Gastroesophageal sphincter (tissue), 4 donors: Measurements from ENCODE around the gene UNC13B. TPM values are rescaled to one million over a fixed set of nuclear protein-coding genes. Genes with fewer than 3 reads are reported as not detected.
"Not testable (repeated sequence)": the region's sequence is repeated elsewhere in the genome, so short reads cannot be mapped to it uniquely, and the experiment has no call there.

ENCODE experiments used
- ATAC-seq: fragments of 150-250 bp; one replicate; pipeline ENCODE4 v1.9.1; 2016; ENCODE audit warnings: mild to moderate bottlenecking, moderate library complexity
- H3K27ac ChIP-seq, 4 donors: fragments of 200-600 bp; sonication (generic) in 3 of 4; 1 replicate in 3 of 4; 2 replicates in 1 of 4; pipeline ENCODE4 v1.5.1; 2016 to 2019
- H3K27me3 ChIP-seq: fragments of 200-600 bp; sonication (generic); one replicate; pipeline ENCODE4 v1.5.1; 2019
- H3K36me3 ChIP-seq, 2 donors: fragments of 200-600 bp; sonication (generic); one replicate each; pipeline ENCODE4 v1.5.1; 2019; ENCODE audit warnings: control low read depth in 1 of 2
- H3K4me1 ChIP-seq, 3 donors: fragments of 200-600 bp; sonication (generic); 1 replicate in 2 of 3; 2 replicates in 1 of 3; pipeline ENCODE4 v1.5.1; 2016 to 2019; ENCODE audit warnings: control low read depth in 2 of 3
- H3K4me3 ChIP-seq, 2 donors: fragments of 200-600 bp; sonication (generic); one replicate each; pipeline ENCODE4 v1.5.1; 2019; ENCODE audit warnings: mild to moderate bottlenecking in 1 of 2, moderate library complexity in 1 of 2
- H3K9me3 ChIP-seq, 3 donors: fragments of 200-600 bp; sonication (generic); one replicate each; pipeline ENCODE4 v1.5.1; 2017 to 2019; ENCODE audit warnings: control low read depth in 2 of 3
- CTCF ChIP-seq, 4 experiments: fragments of 200-600 bp in 2 of 4; fragments of 450-650 bp in 2 of 4; sonication (generic) in 1 of 4; IDR thresholded peaks; one replicate each; pipeline ENCODE4 v1.5.1; 2017 to 2019; ENCODE audit warnings: antibody characterized with exemption in 4 of 4, mild to moderate bottlenecking in 2 of 4, moderate library complexity in 2 of 4
- EP300 ChIP-seq: sonication (generic); formaldehyde crosslinking; IDR thresholded peaks from one replicate; pipeline ENCODE4 v1.6.1; 2017; ENCODE audit warnings: antibody characterized with exemption, mild to moderate bottlenecking
- POLR2A ChIP-seq, 2 donors: fragments of 450-650 bp; IDR thresholded peaks; one replicate each; pipeline ENCODE4 v1.6.1; 2017; ENCODE audit warnings: antibody characterized with exemption in 2 of 2, mild to moderate bottlenecking in 2 of 2, moderate library complexity in 1 of 2
- POLR2AphosphoS5 ChIP-seq: sonication (generic); formaldehyde crosslinking; IDR thresholded peaks from one replicate; pipeline ENCODE4 v1.6.1; 2017; ENCODE audit warnings: antibody characterized with exemption
- WGBS, 2 donors: methylation state at CpG; one replicate each; pipeline ENCODE4 v1.1.5; 2018; ENCODE audit warnings: low coverage in 1 of 2; 5-methylcytosine and 5-hydroxymethylcytosine counted together
- total RNA-seq, 4 donors: library from RNA; depleted of rRNA; stranded (reverse); fragments of >200 nt; gene quantifications; one replicate each; pipeline ENCODE4 v1.1.0, GENCODE V29; 2016

UNC13B gene
- total RNA-seq, 4 donors from 2014 or later: 21.3 to 35.3 (median 31.7) TPM

GRCh38 chr9:35156781-35157180 lies 5.0 kb upstream of the UNC13B start:
- TF ChIP-seq CTCF (IDR thresholded peaks at IDR 0.05) (no peak), POLR2A (IDR thresholded peaks at IDR 0.05) (no peak), POLR2AphosphoS5 (no peak), EP300 (no peak)
- ATAC-seq: no peak
- H3K4me1 ChIP-seq: no peaks in the 10 kb centered on the region
- no peaks in the 10 kb centered on the region for H3K9me3 ChIP-seq
- H3K4me3 ChIP-seq: no peak overlapping the region
- H3K27me3 ChIP-seq: no peaks in the 10 kb centered on the region
- no peak overlapping the region for H3K27ac ChIP-seq
- H3K36me3 ChIP-seq: no peaks in the 10 kb centered on the region

GRCh38 chr9:35157836-35158235 lies 4.0 kb upstream of the UNC13B start:
- H3K27ac ChIP-seq, H3K27me3 ChIP-seq, H3K36me3 ChIP-seq, ATAC-seq, H3K9me3 ChIP-seq, H3K4me3 ChIP-seq, H3K4me1 ChIP-seq: not testable (repeated sequence)
- 57 to 74% methylated on average over 5 of the region's 6 CpGs for WGBS, 2 donors

GRCh38 chr9:35158501-35159280 lies 3.1 kb upstream of the UNC13B start:
- TF ChIP-seq CTCF (IDR thresholded peaks at IDR 0.05) (no peak), EP300 (no peak), POLR2A (IDR thresholded peaks at IDR 0.05) (no peak), POLR2AphosphoS5 (no peak)
- H3K4me1 ChIP-seq: peaks cover 3 to 13% (median 4%) of the 10 kb centered on the region in 3 donors
- H3K9me3 ChIP-seq: no peaks in the 10 kb centered on the region
- no peak overlapping the region for H3K4me3 ChIP-seq
- no peaks in the 10 kb centered on the region for H3K36me3 ChIP-seq
- 83 to 92% methylated on average over 10 of the region's 10 CpGs for WGBS, 2 donors
- H3K27me3 ChIP-seq: no peaks in the 10 kb centered on the region
- ATAC-seq: no peak
- no peak overlapping the region for H3K27ac ChIP-seq

- H3K27ac ChIP-seq: peak overlapping the region; percentile 71 to 98 (median 95)
- ATAC-seq: no peak
- no peaks in the 10 kb centered on the region for H3K36me3 ChIP-seq
- H3K4me1 ChIP-seq: peaks cover 3 to 33% (median 4%) of the 10 kb centered on the region in 3 donors
- 27 to 30% methylated on average over 9 to 11 of the region's 11 CpGs for WGBS, 2 donors
- TF ChIP-seq CTCF (IDR thresholded peaks at IDR 0.05) (no peak), POLR2A (IDR thresholded peaks at IDR 0.05) (no peak), POLR2AphosphoS5 (no peak), EP300 (no peak)
- peak overlapping the region; percentile 47 to 87 for H3K4me3 ChIP-seq
- H3K9me3 ChIP-seq: no peaks in the 10 kb centered on the region
- H3K27me3 ChIP-seq: no peaks in the 10 kb centered on the region
These were observed 951 bp downstream of the UNC13B start for GRCh38 chr9:35162605-35163315.

- no peak for TF ChIP-seq CTCF (IDR thresholded peaks at IDR 0.05)
- TF ChIP-seq POLR2AphosphoS5: no peak
- TF ChIP-seq EP300: no peak
- no peak for TF ChIP-seq POLR2A (IDR thresholded peaks at IDR 0.05)
- Histone ChIP-seq H3K4me1 (peaks cover 3 to 33% (median 4%) of the 10 kb centered on the region in 3 donors), H3K9me3 (no peaks in the 10 kb centered on the region), H3K4me3 (peak overlapping the region in 1 of 2 donors; percentile 87), H3K27ac (peak overlapping the region in 3 of 4 donors; percentile 94 to 98 (median 96)), H3K27me3 (no peaks in the 10 kb centered on the region), H3K36me3 (no peaks in the 10 kb centered on the region)
- WGBS, 2 donors: 49 to 53% methylated on average over 3 of the region's 3 CpGs
- no peak for ATAC-seq
These were observed 1.6 kb downstream of the UNC13B start for GRCh38 chr9:35163413-35163812.
